MM.1S (cell line): ENCODE measurements around the gene MAGI2.

ENCODE experiments used
- EZH2 ChIP-seq: fragments of 300-600 bp; sonication (generic); optimal IDR thresholded peaks from 2 replicates; pipeline ENCODE3; 2017; ENCODE audit warnings: low read depth, mild to moderate bottlenecking, antibody characterized with exemption, low read length, mixed read lengths
- EZH2phosphoT487 ChIP-seq: fragments of 300-600 bp; sonication (generic); IDR thresholded peaks from 2 replicates; pipeline ENCODE4 v1.6.1; 2018; ENCODE audit warnings: antibody characterized with exemption, low read length
- TF ChIP-seq, protein P1 (sequence below): fragments of 300-600 bp; sonication (generic); IDR thresholded peaks from 2 replicates; pipeline ENCODE4 v1.5.1; 2016; ENCODE audit warnings: antibody characterized with exemption, low read length, mixed read lengths

DNA sequence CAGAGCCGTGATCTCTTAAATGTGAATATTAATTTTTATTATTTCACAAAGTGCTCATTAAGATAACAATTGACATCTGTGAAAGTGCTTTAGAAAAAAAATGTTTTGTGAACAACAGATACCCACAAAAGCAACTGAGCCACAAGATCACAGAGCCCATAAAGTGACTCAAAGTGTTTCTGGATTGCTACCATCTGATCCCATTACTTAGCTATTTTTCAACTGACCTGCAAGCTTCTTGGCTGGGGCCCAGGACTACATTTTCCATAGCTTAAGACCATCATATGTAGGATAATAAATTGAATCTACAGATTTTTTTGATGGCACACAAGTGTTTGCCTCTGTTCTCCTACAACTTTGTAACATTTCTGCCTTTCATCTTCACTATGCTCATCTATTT, 980.4 kb downstream of the MAGI2 start:
- TF ChIP-seq, protein P1, sequence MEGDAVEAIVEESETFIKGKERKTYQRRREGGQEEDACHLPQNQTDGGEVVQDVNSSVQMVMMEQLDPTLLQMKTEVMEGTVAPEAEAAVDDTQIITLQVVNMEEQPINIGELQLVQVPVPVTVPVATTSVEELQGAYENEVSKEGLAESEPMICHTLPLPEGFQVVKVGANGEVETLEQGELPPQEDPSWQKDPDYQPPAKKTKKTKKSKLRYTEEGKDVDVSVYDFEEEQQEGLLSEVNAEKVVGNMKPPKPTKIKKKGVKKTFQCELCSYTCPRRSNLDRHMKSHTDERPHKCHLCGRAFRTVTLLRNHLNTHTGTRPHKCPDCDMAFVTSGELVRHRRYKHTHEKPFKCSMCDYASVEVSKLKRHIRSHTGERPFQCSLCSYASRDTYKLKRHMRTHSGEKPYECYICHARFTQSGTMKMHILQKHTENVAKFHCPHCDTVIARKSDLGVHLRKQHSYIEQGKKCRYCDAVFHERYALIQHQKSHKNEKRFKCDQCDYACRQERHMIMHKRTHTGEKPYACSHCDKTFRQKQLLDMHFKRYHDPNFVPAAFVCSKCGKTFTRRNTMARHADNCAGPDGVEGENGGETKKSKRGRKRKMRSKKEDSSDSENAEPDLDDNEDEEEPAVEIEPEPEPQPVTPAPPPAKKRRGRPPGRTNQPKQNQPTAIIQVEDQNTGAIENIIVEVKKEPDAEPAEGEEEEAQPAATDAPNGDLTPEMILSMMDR = no peak
- TF ChIP-seq EZH2 (no peak), EZH2phosphoT487 (no peak)
